Gastrocnemius medialis (tissue), 4 donors: Measurements from ENCODE around the gene ZNF335.

Source experiments
- CTCF ChIP-seq, 5 experiments: fragments of 450-650 bp in 3 of 5; fragments of 200-600 bp in 2 of 5; sonication (generic) in 2 of 5; IDR thresholded peaks in 4 of 5; conservative IDR thresholded peaks in 1 of 5; 1 replicate in 4 of 5; 2 replicates in 1 of 5; pipeline ENCODE4 v1.5.1; 2016 to 2019; ENCODE audit warnings: antibody characterized with exemption in 5 of 5, mild to moderate bottlenecking in 3 of 5, moderate library complexity in 3 of 5
- POLR2A ChIP-seq, 2 donors: fragments of 450-650 bp; IDR thresholded peaks; one replicate each; pipeline ENCODE4 v1.6.1; 2017; ENCODE audit warnings: antibody characterized with exemption in 2 of 2, mild to moderate bottlenecking in 2 of 2, moderate library complexity in 2 of 2

DNA sequence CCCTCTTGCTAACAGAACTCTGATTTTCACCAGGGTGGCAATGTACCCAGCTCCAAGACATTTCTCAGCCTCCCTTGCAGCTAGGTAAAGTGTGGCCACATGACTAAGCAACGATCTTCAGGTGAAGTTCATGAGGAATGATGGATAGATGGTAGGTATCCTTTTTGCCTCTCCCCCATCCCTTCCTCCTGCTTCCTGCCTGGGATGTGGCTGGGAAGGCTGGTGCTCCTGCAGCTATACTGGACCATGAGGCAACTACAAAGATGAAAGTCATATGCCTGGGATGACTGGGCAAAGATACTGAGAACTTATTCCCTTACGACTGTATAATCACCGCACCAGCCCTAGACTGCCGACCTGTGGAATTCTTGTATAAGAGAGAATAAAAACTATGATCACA is 13.4 kb downstream of the ZNF335 start:
- TF ChIP-seq POLR2A (IDR thresholded peaks at IDR 0.05) (no peak), CTCF (IDR thresholded peaks at IDR 0.05 in 4 of 5, conservative IDR thresholded peaks at IDR 0.05 in 1 of 5) (no peak)
